Activated CD4-positive, alpha-beta T cell treated with anti-CD3 and anti-CD28 coated beads, Interleukin-2, amount 50 U/mL, for 48 hours (primary cell): ENCODE measurements around the gene DNAJC13.

Experiments used
- DNase-seq, 2 experiments: peaks; one replicate each; pipeline ENCODE4 v3.0.0-alpha.2; 2020

The DNAJC13 gene

DNA sequence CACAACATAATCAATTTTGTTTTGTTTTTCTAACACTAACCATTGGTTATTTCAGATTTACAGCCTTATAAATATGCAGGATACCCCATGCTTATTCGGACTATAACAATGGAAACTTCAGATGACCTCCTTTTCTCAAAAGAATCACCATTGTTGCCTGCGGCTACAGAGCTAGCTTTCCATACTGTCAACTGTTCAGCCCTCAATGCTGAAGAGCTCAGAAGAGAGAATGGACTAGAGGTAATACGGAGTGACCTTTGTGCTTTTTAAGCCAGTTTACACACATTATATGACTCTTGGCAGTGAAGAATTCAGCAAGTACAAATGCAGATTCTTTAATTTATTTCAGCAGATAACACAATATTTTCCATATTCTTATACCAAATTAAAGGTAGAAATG, 81.8 kb downstream of the DNAJC13 start:
- no peak for DNase-seq

DNA sequence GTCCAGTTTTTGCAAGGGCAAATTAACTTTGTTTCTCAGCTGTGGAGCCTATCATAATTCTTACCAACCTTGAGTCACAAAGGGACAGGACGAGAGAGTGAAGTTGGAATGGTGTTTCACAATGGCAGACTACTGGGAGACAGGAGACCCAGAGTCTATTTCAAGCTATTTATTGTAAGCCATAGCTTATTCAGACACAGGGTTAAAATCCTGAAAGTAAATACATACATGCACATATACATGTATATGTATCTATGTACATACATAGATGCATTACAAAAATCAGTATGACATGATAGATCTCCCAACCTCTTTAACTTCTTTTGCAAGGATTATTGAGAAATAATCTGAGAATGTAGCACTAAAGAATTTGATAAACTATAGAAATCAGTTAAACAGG, 86.3 kb downstream of the DNAJC13 start:
- DNase-seq = no peak

DNA sequence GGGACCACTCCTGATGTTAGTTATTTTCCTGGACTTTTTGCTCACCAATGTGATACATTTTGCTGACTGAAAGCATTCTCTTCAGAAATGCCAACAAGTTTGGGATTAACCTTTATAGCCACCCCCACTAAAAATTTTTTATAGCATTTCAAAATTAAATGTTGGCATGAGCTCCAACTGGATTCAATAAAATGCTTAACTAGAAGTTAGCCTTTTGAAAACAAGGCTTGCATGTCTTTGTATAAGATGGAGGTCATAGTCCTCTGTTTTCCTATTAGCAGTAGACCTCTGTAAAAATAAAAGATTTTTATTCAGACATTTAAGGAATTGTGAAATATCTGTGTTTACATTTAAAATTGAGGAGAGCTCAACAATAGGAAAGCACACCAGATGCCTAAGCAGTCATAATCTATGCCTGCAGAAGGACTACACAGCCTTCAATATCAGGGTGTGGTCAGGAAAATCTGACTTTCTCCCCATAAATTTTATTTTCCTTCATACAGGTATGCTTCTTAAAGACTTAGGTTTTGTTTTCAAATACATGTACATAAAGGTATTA, 87.2 kb downstream of the DNAJC13 start:
- DNase-seq = no peak

DNA sequence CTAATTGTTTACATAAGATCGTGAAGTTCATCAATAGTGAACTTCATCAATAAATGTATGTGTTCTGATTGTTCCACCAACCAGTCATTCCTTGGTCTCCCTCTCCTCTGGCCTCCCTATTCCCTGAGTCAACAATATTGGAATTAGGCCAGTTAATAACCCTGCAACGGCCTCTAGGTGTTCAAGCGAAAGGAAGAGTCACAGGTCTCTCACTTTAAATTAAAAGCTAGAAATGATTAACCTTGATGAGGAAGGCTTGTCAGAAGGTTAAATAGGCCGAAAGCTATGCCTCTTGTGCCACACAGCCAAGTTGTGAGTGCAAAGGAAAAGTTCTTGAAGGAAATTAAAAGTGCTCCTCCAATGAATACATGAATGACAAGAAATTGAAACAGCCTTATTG, 90.4 kb downstream of the DNAJC13 start:
- DNase-seq = no peak

DNA sequence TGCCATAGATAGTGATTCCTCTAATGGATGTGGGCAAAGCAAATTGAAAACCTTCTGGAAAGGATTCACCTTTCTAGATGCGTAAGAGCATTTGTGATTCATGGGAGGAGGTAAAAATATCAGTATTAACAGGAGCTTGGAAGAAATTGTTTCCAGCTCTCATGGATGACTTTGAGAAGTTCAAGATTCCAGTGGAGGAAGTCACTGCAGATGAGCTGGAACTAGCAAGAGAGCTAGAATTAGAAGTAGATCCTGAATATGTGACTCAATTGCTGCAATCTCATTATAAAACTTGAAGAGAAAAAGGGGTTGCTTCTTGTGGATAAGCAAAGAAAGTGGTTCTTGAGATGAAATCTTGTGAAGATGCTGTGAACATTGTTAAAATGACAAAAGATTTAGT, 91.8 kb downstream of the DNAJC13 start:
- DNase-seq = no peak

DNA sequence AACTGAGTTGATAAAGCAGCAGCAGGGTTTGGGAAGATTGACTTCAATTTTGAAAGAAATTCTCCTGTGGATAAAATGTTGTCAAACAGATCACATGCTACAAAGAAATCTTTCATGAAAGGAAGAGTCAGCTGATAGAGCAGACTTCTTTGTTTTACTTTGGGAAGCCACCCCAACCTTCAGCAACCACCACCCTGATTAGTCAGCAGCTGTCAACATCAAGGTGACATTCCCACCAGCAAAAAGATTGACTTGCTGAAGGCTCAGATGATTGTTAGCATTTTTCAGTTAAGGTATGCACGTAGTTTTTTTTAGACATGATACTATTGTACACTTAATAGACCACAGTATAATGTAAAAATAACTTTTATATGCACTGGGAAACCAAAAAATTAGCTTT, 92.2 kb downstream of the DNAJC13 start:
- no peak for DNase-seq

DNA sequence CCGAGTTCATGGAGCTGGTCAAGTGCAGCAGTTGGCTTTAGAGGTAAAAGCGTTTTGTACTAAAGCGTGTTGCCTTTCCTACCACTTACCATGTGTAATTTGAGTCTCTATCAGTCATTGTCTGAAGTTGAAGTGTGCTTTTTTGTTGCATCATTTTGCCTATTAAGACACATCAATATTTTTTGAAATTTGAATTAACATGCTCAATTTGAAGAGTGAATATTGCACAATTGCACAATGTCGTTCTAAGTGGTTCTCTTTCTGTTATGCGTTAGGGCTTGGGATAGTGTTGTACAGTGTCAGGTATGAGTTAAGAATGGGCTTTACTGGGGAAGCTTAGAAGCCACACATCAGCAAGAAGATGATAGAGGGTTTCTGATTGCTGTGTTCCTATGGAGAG, 95.8 kb downstream of the DNAJC13 start:
- DNase-seq = no peak

DNA sequence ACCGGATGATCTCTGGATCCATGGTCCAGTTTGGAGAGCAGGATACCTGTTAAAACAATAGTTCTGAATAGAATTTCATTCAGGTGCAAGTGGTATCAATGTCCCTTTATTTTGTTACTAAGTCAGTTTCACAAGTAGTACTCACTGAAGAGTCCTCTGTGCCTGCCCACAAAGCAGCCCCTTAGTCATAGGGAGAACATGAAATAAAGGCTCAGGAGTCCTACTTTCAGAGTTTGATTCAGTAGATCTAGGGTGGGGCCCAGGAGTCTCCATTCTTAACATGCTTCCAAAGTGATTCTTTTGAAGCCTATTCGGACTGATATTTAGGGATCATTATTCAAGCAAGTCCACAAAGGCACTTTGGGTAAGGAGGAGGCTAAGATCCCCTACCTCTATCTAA, 100.0 kb downstream of the DNAJC13 start:
- no peak for DNase-seq

DNA sequence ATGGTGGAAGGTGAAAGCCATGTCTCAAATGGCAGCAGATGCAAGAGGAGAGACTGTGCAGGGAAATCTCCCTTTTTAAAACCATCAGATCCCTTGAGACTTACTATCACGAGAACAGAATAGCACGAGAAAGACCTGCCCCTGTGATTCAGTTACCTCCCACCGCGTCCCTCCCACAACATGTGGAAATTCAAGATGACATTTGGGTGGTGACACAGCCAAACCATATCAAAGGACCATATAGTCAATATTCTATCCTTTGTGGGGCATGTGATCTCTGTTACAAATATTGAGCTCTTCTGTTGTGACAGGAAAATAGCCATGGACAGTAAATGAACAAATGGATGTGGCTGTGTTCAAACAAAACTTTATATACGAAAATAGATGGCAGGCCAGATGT, 102.6 kb downstream of the DNAJC13 start:
- no peak for DNase-seq

DNA sequence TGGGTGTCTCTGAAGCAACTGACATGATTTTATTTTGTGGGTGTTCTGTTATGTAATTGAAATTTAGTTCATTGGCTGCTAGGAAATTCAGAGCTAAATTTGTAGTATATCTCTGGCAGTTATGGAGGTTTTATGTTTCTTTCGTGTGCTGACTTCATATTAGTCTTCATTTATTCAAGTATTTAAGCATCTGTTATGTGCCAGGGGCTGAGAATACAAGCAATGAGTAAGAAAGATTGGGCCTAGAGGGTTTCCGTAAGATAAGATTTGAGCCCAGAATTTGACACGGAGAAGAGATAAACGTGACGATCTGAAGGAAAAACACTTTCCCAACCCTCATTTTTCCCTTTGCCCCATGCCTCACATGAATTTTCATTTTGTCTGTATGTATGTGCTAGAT, 104.6 kb downstream of the DNAJC13 start:
- no peak for DNase-seq

DNA sequence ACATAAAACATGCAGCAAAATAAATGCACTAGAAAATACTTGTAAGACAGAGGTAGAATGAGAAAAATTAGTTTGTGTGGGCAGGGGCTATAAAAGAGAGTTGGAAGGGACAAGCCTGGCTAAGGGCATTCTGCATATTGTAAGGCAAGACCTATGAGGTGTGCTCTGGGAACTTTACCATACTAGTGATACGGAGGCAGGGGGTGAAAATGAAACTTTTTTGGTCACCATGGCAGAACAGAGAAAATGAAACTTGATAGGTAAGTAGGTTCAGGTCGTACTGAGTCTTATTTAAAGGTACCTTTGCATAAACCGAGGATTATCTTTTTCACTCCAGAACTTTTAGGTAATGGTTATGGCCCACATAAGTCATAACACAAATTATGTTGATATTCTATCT, 105.1 kb downstream of the DNAJC13 start:
- DNase-seq = no peak

DNA sequence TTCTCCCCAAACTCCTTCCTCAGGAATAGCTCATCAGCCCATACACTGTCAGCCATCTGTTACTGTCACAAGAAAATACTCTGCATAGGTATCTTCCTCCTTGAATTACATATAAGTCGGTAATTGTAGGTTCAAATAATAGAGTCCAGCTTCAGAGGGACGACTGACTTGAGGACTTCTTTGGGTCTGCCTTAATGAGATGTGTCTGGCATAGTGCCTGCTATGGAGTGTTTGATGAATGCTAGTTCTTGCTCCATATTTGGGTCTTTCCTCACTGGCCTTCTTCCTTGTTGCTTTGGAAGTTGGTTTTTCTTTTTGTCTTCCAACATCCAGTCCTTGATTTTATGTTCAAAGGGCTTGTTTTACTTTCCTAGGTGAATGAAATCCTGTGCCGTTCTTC, 113.3 kb downstream of the DNAJC13 start:
- no peak for DNase-seq

DNA sequence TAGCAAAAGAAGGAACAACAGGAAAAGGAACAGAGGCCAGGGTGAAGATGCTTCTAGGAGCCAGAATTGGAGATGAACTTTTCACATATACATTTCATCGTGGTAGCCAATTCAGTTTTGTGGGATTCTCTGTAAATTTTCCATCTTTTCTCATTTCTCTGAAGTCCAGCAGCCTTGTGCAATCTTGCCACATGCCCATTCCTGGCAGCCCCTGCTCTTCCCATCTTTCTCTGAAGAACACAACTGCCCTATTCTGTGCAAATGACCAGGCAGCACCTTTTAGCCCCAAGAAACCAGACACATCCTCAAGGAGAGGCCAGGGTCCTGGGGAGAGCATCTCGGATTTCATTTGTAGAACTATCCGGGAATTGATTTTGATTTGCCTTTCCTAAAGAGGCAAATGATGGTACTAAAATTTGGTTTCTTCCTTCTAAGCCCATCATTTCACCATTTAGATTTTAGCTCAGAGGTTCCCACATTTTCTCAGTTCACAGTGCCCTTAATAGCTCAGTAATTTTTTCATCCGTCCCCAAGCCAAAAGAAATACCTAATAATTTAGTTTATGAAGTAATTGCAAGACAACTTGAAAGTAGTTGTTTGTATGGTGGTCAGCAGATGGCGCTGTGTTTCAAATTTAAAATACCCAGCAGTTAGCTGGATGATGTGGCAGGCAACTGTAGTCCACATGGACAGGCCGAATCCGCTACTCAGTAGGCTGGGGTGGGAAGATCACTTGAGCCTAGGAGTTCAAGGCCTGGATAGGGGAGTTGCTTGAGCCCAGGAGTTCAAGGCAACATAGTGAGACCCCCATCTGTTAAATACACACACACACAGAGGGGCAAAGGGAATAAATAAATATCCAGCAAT, 118.5 kb downstream of the DNAJC13 start:
- peak; percentile 47 to 66 for DNase-seq

DNA sequence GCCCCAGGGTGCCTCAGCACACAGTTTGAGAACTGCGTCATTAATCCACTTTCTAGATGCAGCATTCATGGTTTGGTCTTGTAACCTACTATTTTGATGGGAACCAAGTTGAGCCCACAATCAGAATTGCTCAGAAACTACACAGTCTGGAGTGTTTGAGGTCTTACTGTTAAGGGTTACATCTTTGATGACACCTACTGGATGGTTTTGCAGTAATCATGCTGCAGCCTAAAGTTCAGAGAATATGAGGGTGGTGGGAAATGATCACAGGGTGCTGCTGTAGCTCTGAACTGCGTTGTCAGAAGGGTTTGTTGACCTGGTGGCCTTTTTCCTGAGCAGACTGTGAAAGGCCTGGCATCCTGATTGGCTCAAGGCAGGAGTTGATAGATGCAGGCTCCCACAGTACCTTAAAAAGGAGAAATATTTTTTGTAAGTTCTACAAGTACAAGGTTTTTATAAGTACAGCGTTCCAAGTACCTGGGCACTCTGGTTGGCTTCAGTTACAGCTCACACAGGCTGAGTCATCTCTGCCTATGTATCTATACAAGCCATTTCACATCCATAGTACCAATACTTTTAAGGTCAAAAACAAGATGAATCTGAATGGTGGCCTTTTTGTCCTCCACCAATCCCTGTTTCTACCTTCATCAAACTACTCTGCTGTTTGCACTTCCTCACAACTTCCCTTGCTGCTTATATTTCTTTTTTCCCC, 119.3 kb downstream of the DNAJC13 start:
- no peak for DNase-seq

DNA sequence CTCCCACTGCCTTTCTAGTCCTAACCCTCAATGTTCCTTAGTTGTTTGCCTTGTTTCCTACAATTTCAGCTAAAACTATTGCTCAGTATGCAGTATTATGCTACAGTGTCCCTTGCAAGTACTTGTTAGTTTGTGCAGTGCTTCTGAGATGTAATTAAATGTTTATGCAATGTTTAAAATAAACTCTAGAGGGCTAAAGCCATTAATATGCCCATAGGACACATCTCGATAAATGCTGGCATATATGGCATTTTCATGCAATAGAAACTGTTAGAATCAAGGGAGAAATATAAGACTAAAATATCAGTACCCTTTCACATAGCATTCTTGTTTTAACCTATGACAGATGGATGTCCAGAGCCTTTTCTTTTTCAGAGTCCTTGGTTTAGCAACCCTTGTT, 120.0 kb downstream of the DNAJC13 start:
- no peak for DNase-seq

DNA sequence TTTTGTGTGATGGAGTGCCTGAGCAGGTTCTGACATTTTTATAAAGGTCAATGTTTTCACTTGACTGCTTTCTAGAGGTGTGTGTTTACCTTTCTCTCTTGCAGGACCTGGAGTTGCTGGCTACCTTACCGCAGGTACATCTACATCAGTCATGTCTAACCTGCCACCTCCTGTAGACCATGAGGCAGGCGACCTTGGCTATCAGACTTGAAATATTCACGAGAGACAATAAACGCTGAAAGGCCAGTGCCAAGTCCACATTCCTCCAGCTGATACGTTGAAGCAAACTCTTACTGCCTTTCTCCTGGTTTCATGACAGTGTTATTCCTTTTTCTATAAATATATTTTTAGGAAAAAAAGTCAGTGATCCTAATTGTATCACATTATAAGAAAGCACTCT, 120.8 kb downstream of the DNAJC13 start:
- DNase-seq = no peak

DNA sequence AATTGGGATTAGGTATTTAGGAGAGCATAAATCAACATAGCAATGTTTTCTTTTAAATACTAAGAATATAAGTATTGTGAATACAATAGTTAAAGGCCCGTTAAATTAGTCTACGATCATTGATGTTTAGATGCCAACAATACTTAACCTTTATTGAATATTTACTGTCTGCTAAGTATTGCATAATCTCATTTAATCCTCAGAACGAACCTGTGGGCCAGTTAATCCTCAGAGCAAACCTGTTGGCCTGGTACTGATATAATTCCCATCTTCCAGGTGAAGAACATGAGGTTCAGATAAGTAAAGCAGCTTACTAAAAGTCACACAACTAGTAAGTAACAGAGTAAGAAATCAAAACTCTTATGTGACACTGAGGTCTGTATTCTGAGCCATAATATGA, 122.4 kb downstream of the DNAJC13 start:
- no peak for DNase-seq

DNA sequence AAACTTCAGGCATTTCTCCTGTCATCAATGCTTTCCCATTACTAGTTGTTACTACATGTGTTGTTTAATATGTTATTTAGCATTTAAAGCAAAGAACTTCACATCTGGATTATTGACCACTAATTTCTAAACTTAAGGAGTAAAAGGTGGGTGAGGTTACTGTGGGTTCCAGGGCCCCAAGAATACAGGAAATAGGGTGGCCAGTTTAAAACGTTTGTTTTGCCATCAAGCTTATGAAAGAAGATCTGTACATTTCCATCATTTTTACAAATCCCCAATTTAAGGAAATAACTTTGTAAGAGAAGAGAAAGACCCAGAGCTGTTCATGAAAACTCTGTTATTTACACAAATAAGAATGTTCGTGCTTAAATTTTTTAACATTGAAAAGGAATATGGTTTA, 125.3 kb downstream of the DNAJC13 start:
- no peak for DNase-seq

DNA sequence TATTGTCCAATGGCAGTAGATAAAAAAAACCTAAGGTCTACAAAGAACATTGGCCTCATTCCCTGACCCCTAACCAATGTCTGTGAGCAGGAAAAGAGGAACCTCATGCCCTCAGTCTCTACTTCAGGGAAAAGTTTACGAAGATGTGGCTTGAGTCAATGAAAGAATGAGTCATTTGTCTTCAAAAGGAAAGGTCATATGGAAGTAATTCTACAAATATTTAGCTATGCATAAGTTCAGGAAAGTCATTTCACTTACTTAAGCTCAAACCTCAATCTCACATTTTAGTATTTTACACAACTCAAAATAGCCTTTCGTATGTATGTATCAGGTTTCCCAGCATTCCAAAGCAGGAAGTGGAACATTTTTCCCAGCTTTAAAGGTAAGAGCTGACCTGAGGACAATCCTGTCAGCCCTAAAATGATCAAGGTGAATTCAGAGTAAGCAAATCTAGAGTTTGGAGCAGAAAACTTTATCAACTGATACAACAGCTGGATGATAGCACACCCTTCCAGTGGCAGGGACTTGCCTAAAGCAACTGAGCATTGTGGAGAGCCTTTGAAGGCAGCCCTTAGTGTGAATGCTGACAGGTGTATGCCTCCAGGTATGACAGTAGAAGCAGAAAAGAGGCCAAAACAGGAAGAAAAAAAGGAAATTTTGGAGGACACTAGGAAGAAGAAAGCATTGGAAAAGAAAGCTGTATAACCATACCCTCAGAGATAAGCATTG, 125.9 kb downstream of the DNAJC13 start:
- DNase-seq = no peak

DNA sequence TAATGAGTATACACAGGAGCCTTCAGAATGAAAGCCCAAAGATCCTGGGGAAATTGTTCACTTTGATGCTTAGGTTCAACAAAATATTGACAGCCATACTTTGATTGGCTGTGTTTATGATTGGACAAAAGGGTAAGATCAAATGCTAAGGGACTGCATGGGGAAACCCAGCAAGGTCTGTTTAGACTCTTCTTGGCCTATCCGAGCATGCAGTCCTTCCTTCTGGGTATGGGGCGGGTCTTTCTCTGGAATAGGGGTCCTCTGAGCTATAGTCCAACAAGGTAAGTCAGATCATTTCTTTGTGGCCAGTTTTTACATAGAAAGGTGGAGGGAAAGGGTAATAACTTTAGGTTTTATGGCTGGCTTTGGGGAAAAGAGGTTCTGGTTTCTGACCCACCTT, 126.8 kb downstream of the DNAJC13 start:
- DNase-seq = no peak

DNA sequence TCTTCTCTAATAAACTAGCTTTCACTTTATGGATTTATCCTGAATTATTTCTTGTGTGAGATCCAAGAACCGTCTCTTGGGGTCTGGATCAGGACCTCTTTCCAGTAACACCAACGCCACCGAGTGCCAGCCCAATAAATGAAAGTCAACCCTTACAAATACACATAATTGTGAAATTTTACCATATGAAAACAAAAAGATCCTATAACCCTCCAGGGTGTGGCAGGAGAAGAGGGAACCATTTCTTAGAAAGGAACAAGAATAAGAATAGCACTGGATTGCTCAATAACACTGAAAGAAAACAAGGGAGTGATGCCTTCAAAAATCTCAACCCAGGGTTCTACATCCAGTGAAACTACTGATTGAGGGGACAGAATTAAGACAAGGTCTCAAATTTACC, 128.2 kb downstream of the DNAJC13 start:
- no peak for DNase-seq

DNA sequence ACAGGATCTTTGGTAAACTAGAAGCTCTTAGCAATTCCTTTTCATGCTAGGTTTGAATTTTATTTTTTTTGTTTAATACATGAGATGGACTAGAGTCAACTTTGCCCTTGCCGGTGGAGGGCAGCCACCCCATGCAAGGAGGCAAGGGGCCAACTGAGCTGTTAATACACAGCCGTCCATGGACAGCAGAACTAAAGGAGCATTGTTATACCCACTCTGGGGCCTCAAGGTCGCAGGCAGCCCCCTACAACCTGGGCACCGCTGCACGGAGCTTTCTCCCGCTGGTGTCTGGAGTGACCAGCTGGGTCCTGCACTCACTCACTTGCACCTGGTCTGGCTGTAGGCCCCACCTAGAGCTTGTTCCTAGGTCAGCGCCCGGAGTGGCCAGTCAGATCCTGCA, 131.9 kb downstream of the DNAJC13 start:
- DNase-seq = no peak

DNA sequence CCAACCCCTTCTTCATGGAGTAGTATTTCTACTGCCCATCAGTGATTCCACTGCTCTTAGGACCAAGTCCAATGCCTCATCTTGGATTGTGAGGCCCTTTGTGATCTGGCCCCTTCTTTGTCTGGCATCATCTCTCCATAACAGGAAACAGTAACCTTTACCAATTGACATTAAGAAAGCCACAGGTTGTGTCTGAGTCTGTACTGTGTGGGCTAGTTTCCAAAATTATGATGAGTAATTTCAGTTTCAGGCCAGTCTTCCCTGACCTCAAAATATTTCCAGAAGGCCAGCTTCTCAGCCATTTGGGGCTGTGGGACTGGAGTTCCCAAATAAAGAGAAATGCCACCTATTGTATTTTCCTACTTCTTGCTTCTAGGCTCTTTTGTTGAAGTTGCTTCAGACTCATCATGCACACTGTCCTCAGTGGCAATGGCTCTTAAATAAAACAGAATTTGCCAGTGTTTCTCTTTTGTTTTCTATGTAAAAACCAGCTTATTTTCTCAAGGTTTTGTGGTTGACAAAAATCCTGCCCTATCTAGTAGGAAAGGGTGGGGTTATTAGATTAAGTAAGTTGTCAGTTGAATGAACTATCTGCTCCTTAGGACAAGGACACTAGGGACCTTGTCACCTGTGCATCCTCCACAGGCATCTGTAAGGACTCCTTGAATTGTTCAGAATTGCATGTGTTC, 132.7 kb downstream of the DNAJC13 start:
- DNase-seq = peak in 1 of 2 experiments; percentile 19
